Activated CD8-positive, alpha-beta memory T cell treated with anti-CD3 and anti-CD28 coated beads, Interleukin-2, amount 50 U/mL, for 48 hours (primary cell): ENCODE results near the gene NEK8.

ENCODE experiments used
- DNase-seq: peaks from one replicate; pipeline ENCODE4 v3.0.0-alpha.2; 2020

Gene NEK8

DNA sequence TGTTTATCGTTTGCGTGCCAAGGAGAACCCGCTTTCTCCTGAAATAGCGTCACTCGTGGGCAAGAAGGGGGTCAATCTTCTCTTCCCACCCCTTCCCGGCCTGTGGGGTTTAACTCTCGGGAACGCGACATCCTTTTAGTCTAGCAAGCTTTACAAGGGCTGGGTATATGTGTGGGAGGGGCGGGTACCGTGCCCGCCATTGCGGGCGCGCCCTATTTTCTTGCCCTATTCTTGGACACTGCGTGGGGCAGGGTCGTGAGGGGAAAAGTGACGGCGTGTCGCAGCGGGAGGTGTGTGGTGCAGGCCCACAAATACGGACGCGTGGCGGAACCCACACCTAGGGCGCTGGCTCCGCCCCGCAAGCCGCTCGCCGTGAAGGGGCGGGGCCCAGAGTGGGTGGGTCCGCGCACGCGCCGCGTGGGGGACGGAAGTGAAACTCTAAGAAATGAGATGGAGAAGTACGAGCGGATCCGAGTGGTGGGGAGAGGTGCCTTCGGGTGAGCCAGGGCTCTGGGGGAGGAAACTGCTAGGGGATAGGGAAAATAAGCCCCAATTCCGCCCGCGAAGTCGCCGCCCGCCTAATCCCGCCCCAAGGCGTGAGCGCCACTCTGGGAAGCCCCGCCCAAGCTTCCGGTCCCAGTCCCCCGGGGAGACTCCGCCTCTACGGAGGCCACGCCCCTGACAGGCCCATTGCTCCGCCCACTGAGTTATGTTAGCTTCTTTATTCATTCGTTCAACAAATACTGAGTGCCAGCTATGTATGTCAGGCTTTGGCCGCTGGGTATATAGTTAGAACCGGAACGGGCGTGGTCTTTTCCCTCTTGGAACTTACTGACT, at the start of gene NEK8:
Gene NEK8 (plus strand): TSS at position 425 of the 837 bp plus-strand sequence. CDS start 26 bp downstream, at position 451.
- peak; percentile 98 for DNase-seq

DNA sequence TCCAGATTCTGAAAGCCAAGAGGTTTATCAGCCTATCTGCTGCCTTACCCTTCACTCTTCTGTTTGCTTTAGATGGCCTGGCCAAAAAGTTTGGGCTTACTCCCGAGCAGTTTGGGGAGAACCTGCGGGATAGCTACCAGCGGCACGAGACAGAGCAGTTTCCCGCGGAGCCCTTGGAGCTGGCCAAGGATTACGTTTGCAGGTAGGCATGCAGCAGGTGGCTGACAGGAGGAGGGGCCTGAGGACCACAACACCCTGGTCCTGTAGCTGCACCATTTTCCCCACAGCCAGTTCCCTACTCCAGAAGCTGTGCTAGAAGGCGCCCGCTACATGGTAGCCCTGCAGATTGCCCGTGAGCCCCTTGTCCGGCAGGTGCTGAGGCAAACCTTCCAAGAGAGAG, 45.9 kb upstream of the NEK8 start:
- no peak for DNase-seq

DNA sequence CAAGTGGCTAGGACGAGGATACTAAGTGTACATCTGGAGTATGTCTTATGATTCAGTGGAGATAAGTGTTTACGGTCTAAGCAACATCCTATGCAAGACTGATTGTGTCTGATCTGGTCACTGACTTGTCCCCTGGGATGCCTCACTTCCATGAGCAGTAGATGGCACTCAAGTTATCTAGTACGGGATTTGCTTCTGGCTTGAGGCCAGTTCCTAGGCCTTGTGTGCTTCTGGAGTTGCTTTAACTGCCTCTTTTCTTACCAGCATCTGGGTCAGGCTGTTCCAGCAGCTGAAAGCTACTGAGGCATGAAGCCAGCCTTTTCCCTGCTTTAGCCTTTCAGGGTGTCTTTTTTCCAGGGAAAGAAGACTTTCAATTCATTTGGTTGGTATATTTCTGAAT, 43.6 kb upstream of the NEK8 start:
- no peak for DNase-seq

DNA sequence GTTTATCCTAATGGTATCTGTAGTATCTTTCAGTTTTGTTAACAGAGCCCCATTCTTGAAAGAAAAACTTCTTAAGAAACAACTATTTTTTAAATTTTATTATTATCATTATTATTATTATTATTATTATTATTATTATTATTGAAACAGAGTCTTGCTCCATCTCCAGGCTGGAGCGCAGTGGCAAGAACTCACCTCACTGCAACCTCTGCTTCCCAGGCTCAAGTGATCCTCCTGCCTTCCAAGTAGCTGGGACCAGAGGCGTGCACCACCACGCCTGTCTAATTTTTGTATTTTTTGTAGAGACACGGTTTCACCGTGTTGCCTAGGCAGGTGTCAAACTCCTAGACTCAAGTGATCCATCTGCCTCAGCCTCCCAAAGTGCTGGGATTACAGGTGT, 43.2 kb upstream of the NEK8 start:
- DNase-seq: no peak

DNA sequence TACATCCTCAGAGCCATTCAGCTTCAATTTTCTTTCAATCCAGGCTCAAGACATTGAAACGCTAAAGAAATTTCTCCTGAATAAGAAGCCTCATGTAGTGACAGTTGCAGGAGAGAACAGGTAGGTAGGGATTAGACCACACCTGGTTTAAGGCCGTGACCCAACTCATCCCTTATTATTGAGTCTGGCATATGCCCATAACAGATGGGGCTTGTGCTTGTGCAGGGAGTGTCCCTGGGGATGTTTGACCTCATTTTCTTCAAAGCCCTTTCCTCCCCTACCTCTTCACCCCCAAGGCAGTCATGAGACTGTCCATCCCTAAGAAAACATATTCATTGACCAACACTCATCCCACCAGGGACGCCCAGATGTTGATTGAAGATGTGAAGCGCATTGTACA, 42.3 kb upstream of the NEK8 start:
- DNase-seq: no peak

DNA sequence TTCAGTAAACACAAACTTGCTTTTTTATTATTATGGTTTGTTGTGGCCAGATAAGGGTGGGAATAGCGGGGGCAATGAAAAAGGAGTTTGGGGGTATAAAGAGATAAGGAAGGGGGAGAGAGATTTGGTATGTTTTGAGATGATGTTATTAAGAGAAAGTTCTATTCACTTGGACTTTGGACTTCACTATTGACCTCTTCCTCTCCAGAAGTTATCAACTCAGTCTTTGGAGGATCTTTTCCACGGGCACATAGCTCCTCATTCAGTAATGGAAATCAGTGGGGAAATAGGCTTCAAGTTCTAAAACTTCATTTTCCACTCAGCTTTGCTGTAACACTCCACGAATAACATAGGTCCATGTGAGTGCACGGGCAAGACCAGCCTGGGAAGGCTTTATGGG, 40.1 kb upstream of the NEK8 start:
- DNase-seq: no peak

DNA sequence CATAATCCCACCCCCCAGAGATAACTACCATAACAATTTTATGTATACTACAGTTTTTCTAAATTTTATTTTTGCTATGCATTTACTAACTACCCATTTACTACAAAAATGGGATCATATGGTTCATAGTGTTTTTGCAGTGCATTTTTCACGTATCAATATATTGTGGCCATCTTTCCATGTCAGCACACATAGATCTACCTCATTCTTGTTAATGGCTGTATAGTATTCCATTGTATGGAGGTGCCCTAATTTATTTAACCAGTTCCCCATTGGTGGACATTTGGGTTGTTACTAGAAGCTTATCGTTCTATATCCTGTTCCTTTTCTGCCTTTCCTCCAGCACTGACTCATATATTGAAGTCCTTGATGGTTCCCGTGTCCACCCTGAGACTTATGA, 39.6 kb upstream of the NEK8 start:
- DNase-seq: no peak

DNA sequence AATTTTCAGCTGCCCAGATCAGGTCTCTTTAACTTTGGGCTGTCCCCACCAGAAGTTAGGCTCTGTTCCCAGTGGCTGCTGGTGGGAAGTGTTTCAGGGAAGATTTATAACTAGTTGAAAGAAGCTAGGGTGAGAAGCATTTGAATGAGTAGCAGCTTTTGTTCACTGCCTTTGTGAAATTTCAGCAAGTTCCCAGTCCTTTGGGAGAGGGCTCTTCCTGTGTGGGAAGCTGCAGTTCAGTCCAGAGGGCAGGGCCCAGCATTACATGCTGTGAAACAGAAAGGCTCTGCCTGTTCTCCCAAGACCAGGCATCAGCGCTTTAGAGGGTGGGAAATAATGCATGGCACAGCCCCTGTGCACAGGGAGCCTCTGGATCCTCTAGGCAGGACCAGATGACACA, 34.7 kb upstream of the NEK8 start:
- DNase-seq: no peak

DNA sequence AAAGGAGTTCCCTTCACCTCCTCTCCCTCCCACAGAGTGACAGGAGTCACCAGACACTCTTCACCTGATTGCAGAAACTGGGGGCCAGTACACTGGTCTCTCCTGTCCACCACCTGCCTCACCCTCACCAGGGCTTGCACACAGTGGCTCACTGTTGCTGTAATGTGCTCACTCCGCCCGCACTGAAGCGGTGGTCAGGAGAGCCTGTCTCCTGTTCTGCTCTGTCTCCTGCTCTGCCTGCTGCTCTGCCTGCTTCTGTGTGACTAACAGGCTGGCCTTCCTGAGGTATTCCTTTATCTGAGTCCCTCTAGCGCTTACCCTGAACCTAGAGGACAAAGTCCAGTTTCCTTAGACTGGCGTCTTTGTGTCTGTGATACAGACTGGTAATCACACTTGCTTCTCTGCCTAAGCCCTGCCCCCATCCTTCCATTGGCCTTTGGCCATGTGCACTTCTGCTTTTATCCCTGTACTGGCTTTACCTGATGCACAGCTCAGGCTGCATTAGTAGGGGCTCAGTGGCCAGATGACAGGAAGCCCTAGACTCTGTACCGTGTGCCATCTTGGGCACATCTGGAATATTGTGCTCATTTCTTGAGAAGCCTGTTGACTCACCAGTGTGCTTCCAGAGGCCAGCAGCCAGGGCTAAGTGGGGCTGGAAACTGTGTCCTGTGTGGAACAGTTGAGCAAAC, 30.2 kb upstream of the NEK8 start:
- no peak for DNase-seq

DNA sequence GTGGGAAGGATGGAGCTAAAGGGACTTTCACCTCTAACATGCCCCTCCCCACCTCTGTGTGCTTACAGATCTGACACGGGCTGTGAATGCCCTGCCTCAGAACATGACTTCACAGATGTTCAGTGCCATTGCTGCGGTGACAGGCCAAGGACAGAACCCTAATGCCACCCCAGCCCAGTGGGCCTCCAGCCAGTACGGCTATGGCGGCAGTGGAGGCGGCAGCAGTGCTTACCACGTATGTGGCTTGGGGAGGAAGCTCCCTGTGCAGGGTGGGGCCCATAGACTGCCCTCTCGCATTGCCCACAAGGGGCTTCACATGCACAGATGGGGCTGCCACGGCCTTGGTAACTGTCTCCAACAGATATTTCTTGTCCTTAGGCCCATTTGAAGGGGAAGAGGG, 28.3 kb upstream of the NEK8 start:
- DNase-seq: no peak

DNA sequence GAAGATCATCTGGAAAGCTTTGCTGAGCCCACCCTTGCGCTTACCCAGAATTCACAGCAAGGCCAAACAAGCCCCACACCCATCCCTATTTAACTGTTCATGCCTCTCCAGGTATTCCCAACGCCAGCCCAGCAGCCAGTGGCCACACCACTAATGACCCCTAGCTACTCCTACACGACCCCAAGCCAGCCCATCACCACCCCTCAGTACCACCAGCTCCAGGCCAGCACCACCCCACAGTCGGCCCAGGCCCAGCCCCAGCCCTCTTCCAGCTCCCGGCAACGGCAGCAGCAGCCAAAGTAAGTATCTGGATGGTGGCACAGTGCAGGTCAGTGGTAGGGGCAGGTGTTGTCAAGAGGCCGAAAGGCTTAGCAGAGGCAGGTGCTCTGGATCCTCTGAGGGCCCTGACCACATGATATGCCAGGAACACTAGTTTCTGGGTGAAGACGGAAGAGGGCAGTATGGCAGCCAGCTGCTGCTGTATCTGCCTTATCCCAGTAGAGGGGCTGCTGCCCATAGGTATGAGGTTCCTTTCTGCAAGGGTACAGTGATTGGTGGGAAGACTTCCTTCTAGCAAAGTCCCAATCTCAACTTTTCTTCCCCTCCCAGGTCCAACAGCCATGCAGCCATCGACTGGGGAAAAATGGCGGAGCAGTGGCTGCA, 27.6 kb upstream of the NEK8 start:
- DNase-seq: no peak

DNA sequence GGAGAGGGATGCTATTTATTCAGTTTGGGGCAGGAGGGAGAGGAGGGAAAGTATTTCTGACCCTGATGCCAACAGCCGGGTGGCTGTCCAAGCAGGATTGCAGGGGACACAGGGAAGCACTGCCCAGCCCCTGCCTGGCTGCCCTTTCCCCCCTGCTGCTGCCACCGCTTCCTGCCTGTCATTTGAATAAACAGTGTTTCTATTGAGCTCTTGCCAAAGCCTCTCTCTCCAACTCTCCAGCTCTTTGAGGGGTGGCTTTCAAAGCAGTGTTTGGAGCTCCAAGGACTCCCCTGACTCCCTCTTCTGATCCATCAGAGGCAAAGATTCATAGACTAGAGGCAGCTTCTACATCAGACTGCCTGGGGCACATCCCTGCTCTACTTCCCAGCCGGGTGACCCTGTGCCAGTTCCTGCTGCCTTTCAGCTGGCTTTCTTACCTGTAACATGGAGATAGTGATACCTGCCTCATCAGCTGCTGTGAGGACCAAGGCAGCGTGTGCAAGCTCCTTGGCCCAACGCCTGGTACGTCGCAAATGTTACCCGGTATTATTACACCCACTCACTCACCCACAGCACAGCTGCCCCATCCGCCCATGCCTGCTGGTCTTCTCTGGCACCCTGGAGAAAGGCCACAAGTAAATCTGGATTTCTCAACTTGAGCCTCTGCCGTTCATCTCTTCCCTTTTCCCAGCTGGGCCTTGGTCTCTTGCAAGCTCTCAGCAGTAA, 26.4 kb upstream of the NEK8 start:
- DNase-seq: no peak

DNA sequence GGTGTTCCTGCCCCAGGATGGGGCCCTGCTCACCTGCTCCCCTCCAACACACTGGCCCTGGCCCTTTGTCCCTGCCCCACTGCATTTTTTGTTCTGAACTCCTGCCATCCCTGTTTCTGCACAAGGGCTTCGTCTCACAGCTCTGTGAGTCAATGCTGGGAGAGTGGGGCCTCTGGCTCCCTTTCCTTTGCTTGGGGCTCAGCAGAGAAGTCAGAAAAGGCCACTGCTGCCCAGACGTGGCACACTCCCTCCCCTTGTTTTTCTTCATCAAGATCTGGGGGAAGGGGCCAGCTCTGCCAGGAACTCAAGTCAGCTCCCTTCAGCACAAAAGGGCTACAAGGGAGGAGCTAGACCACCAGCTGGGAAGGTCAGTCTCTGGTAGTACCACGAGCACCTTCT, 25.8 kb upstream of the NEK8 start:
- DNase-seq: no peak

DNA sequence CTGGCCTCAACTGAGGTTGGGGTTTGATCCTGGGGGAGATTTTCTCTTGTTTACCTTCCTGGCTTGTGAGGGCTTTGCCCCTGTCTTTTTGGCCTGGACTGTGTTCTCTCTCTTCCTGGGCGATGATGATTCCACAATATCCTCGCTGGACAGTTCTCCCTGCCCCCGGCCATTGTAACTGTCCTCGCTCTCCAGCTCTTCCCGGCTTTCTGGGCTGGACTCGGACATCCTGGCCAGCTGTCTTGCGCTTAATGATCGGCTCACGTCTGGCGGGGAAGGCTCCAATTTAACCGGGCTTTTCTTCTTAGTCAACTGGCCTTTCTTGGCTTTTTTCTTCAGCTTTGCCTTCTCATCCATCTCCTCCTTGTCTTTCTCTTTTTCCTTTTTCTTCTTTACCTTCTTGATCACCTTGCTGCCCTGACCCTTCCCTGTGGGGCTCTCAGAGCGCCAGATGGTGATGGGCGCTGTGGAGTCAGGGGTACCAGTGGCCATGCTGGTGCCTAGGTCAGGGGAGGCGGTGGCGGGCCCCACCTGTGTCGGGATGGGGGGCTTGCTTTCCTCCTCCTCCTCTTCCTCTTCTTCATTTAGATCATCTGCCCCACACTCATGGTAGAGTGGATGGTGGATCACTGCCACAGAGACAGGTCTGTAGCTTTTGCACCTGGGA, 24.9 kb upstream of the NEK8 start:
- DNase-seq: no peak

DNA sequence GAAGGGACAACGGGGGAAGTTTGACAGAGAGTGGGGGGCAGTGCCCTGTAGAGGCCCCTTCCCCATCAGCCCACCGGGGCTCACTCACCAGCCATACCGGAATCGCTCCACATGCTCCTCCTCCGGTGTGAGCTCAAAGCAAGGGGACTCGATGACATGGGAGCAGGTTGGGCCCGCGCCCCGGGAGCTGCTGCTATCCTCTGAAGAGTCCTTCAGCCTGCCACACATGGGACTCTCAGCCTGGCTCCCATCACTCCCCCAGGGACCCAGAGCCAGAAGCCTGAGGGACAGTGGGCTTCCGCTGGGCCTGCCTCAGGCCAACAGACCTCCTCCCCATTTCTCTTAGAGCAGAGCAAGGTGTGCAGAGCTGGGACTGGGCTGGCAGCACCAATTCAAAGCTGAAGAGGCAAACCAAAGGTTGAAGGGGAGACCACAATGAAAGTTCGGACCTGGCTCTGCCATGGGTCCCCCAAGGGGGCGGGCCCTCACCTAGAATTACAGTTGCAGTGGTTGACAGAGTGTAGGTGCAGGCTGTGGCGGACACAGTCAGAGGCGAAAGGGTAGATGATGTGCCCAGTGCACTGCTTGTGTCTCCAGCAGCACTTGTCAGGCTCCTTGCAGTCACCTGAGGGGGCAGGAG, 24.2 kb upstream of the NEK8 start:
- DNase-seq: no peak

DNA sequence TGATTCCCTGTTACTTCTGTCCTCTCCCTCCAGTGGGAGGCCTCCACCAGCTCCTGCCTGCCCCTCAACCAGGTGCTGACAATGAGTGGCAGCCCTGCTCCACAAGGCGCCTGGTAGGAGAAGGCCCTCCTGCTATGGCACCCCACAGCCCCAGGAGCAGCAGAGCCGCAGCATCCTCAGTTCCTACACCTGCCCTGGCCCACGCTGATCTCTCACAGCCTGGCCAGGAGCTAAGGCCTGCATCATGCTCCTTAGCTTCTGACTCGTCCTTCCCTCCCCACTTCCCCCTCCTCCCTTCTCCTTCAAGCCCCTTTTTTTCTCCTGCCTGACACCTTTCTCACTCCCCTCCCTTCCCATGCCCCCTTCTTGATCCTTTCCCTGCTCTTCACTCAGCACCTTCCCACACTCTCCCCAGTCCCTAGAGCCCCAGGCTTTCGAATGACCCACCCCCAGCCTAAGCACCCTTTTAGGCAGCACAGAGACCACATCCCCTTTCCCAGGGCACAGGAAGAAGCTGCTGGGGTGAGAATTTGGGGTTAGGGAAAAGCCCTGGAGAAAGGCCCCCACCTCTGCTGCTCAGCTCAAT, 23.4 kb upstream of the NEK8 start:
- DNase-seq: no peak

DNA sequence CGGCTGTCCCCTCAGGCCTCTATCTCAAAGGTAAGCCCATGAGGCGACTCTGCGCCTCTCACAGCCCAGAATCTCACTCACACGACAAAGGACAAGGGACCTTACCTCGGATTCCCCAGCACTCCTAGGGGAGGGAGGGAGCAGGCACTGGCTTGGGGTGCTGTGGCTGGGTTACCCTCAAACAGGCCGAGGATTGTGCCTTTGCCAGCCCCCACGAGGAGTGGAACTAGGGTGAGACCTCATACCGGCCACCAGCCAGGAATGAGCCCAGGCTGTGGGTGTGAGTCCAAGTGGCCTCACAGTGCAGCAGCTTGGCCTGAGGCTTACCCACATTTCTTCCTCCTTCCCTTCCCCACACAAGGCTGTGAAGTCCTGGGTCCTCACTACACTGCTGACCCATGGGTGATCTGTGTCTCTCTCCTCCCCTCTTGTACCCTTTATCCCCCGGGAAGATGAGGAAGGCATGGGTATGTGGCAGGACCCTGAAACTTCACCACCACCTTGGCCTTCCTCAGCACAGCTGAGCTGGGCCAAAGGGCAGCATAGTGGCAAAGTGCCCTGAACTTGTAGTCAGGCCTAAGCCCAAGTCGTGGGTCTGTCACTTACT, 22.8 kb upstream of the NEK8 start:
- no peak for DNase-seq

DNA sequence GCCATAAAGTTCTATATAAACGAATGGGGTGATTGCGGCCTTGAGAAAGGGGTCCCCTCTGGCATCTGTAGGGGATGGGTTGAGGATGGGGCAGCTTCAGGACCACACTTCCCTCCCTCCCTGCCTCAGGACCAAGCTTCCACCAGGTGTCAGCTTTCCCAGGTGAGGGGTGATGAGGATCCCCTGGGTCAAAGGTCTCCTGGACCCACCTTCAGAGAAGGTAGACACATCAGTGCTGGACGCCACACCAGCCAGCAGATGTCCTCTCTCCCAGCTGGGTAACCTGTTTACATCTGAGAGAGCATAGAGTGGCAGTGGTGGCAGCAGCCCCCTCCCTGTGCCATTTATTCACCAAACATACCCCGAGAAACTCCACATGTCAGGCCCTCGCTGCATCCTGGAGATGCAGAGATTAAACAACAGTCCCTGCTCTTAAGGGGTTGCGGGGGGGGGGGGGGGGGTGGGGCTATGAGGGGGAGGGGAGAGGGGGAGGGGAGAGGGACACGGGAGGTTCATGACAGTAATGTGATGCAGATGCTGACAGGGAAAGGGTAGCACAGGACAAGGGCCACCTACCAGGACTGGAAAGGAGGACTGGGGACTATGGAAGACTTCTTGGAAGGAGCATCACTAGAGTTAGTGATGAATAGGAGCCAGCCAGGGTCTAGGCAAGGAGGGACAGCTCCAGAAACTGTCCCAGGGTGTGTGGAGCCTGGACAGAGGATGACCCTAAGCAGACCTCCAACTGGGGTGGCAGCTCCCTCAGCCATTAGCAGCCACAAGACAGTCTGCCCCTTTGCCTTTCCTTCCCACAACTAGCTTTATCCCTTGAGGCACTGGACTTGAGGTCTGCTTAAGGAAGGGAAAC, 21.9 kb upstream of the NEK8 start:
- DNase-seq: no peak

DNA sequence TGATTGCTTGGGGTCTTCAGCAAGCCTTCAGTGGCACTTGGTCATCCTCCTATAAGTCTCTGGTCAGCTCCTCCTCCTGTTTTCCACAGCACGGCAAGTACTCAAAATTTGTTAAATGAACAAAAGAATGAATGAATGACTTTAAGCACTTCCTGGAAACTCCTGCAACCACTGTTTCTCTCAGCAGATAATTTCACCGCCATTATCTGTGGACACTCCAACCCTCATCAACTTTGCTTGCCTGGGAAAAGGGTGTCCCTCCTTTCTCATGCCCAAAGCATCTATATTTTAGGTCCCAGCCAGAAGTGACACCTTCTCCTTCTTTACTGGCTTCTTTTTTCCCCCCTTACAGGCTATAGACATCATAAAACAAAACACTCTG, 21.3 kb upstream of the NEK8 start:
- no peak for DNase-seq
